Cardiac muscle cell (in vitro differentiated cells and primary cell): ENCODE data around the gene THOC1. TPM values are rescaled to one million over a fixed set of nuclear protein-coding genes. Genes with fewer than 3 reads are reported as not detected.

Experiments
- DNase-seq, 2 donors: peaks; one replicate each; pipeline versions ENCODE4 v3.0.0 to v3.0.0-alpha.2; 2010 to 2017; ENCODE audit warnings: low read depth in 1 of 2, low spot score in 1 of 2
- H3K27ac ChIP-seq: fragments of 200-600 bp; sonication (generic); 2 replicates; pipeline ENCODE4 v1.5.1; 2016
- H3K27me3 ChIP-seq: fragments of 200-600 bp; sonication (generic); 2 replicates; pipeline ENCODE4 v1.6.0; 2016; ENCODE audit warnings: control low read depth
- H3K36me3 ChIP-seq: fragments of 200-600 bp; sonication (generic); 2 replicates; pipeline ENCODE4 v1.5.1; 2016; ENCODE audit warnings: control low read depth
- H3K4me1 ChIP-seq: fragments of 200-600 bp; sonication (generic); 2 replicates; pipeline ENCODE4 v1.8.1; 2017; ENCODE audit warnings: low read depth, mild to moderate bottlenecking, mixed run types
- H3K4me3 ChIP-seq: fragments of 200-600 bp; sonication (generic); 2 replicates; pipeline ENCODE4 v1.5.1; 2016; ENCODE audit warnings: mild to moderate bottlenecking
- H3K9me3 ChIP-seq: fragments of 200-600 bp; sonication (generic); 2 replicates; pipeline ENCODE4 v1.5.1; 2017; ENCODE audit warnings: low read depth, mild to moderate bottlenecking, control low read depth
- polyA plus RNA-seq: library from polyadenylated mRNA; unstranded; fragments of >200 nt; fragmentation: Nextera tagmentation; extraction: Ambion mirVana; gene quantifications from 2 replicates; pipeline ENCODE4 v1.2.1, GENCODE V29; 2016
- total RNA-seq: library from RNA; depleted of rRNA; stranded (reverse); fragments of >200 nt; gene quantifications from 2 replicates; pipeline ENCODE4 v1.2.3, GENCODE V29; 2016
- TF ChIP-seq, protein P1 (sequence below): IDR thresholded peaks from 2 replicates; pipeline ENCODE4 v1.5.1; 2012; ENCODE audit warnings: low read depth, mild to moderate bottlenecking, low read length

Gene THOC1
- total and polyA plus RNA-seq, 2 experiments from 2014 or later = 46.2 to 88.5 TPM

DNA sequence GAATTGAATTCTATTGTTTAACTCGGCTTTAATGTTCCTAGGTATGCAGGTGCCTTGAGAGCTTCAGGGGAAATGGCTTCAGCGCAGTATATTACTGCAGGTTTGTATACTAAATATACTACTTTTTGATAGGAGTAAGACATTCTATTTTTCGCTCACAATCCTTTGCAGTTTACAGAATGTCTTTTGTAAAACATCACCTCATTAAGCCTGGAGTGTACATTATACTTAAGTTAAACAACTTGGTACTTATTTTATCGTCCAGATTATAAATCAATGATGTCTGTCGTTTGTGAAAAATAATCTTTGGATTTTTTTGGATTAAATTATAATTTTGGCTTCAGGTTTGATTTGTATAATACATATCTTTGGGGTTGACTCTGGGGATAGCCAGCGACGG lies 75.0 kb downstream of the THOC1 start:
- H3K4me3 ChIP-seq = no peak overlapping the region
- DNase-seq = no peak
- H3K27me3 ChIP-seq = no peaks in the 10 kb centered on the region
- peaks cover 7% of the 10 kb centered on the region for H3K4me1 ChIP-seq
- H3K9me3 ChIP-seq = no peaks in the 10 kb centered on the region
- H3K27ac ChIP-seq = no peak overlapping the region
- TF ChIP-seq, protein P1, sequence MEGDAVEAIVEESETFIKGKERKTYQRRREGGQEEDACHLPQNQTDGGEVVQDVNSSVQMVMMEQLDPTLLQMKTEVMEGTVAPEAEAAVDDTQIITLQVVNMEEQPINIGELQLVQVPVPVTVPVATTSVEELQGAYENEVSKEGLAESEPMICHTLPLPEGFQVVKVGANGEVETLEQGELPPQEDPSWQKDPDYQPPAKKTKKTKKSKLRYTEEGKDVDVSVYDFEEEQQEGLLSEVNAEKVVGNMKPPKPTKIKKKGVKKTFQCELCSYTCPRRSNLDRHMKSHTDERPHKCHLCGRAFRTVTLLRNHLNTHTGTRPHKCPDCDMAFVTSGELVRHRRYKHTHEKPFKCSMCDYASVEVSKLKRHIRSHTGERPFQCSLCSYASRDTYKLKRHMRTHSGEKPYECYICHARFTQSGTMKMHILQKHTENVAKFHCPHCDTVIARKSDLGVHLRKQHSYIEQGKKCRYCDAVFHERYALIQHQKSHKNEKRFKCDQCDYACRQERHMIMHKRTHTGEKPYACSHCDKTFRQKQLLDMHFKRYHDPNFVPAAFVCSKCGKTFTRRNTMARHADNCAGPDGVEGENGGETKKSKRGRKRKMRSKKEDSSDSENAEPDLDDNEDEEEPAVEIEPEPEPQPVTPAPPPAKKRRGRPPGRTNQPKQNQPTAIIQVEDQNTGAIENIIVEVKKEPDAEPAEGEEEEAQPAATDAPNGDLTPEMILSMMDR = no peak
- peaks cover 4% of the 10 kb centered on the region for H3K36me3 ChIP-seq

DNA sequence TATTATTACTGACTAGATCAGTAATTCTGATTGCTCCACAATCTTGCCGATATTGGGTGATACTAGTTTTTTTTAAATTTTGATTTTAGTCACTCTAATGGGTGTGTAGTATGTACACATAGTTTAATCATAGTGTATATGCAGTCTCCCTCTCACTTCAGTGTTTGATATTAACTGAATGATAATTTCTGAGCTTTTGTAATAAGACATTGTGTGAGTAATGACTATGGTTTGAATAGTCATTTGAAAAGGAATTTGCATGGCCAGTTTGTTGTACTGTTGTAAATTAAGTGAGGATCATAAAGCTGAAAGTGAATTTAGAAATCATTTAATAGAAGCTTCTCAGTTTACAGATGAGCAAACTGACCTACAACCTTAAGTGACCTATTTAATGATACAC lies 76.1 kb downstream of the THOC1 start:
- Histone ChIP-seq H3K27ac (no peak overlapping the region), H3K9me3 (no peaks in the 10 kb centered on the region), H3K36me3 (peaks cover 2% of the 10 kb centered on the region), H3K4me3 (no peak overlapping the region), H3K4me1 (peaks cover 4% of the 10 kb centered on the region), H3K27me3 (no peaks in the 10 kb centered on the region)
- no peak for DNase-seq
- TF ChIP-seq, protein P1 = no peak

DNA sequence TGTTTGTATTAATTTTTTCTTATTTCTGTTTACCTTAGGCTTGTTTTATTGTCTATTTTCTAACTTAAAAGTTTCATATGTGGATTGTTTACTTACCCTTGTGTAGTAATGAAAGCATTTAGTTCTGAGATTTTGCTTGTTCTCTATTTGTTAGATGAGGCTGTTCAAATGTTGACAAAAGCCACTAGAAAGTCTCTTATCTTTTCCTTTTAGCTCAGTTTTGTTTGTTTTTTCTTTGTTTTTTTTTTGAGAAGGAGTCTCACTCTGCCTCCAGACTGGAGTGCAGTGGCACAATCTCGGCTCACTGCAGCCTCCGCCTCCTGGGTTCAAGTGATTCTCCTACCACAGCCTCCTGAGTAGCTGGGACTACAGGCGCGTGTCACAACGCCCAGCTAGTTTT lies 78.6 kb downstream of the THOC1 start:
- TF ChIP-seq, protein P1 = no peak
- no peak overlapping the region for H3K4me3 ChIP-seq
- peaks cover 2% of the 10 kb centered on the region for H3K36me3 ChIP-seq
- no peaks in the 10 kb centered on the region for H3K9me3 ChIP-seq
- no peaks in the 10 kb centered on the region for H3K4me1 ChIP-seq
- DNase-seq = no peak
- no peak overlapping the region for H3K27ac ChIP-seq
- no peaks in the 10 kb centered on the region for H3K27me3 ChIP-seq

DNA sequence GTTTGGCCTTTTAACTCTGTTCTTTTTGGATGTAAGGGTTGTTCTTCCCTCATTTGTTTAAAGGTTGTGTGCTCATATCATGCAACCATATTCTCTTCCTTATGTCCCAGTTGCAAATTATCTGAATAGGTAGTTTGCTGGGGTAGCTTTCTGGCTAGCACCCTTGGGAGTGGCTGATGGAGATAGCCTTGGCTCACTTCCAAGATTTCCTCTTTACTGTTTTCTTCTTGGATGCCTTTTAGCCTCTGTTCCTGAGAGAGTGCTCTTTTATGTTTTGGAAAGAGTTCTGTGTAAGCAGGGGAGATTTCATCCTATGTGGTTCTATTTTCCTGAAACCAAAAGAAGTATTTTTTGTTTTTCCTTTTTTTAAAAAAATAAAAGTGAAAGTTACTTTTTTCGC lies 84.1 kb downstream of the THOC1 start:
- Histone ChIP-seq H3K4me1 (no peaks in the 10 kb centered on the region), H3K9me3 (no peaks in the 10 kb centered on the region), H3K36me3 (peaks cover 17% of the 10 kb centered on the region), H3K27ac (no peak overlapping the region), H3K27me3 (no peaks in the 10 kb centered on the region), H3K4me3 (no peak overlapping the region)
- DNase-seq = peak; percentile 5 to 57
- TF ChIP-seq, protein P1 = no peak

DNA sequence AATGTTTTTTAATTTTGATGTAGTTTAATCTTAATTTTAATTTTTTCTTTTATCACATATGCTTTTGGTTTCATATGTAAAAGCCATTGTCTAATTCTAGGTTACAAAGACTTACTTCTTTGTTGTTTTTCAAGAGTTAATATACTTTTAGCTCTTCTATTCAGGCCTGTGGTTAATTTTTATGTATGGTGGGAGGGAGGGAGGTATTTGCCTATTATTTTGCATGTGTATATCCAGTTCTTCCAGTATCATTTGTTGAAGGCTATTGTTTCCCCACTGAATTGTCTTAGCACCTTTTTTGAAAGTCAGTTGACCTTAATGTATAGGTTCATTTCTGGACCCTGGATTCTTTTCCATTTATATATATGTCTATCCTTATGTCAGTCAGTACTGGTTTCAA lies 86.1 kb downstream of the THOC1 start:
- Histone ChIP-seq H3K4me3 (no peak overlapping the region), H3K4me1 (no peaks in the 10 kb centered on the region), H3K36me3 (peaks cover 17% of the 10 kb centered on the region), H3K27me3 (no peaks in the 10 kb centered on the region), H3K27ac (no peak overlapping the region), H3K9me3 (no peaks in the 10 kb centered on the region)
- no peak for DNase-seq
- TF ChIP-seq, protein P1 = no peak

DNA sequence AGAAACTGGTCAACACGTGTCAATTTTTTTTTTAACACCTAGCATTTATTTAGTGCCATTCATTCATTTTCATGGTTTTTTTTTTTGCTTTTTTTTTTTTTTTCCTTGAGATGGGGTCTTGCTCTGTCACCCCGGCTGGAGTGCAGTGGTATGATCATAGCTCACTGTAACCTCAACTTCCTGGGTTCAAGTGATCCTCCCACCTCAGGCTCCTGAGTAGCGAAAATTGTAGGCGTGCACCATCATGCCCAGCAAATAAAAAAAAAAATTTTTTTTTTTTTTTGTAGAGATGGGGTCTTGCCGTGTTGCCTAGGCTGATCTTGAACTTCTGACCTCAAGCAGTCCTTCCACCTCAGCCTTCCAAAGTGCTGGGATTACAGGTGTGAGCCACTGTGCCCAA lies 88.3 kb downstream of the THOC1 start:
- Histone ChIP-seq H3K27ac (no peak overlapping the region), H3K36me3 (peaks cover 17% of the 10 kb centered on the region), H3K4me3 (no peak overlapping the region), H3K27me3 (no peaks in the 10 kb centered on the region), H3K4me1 (no peaks in the 10 kb centered on the region), H3K9me3 (no peaks in the 10 kb centered on the region)
- TF ChIP-seq, protein P1 = no peak
- DNase-seq = no peak
